Hematopoietic multipotent progenitor cell treated with erythropoietin and hydrocortisone succinate and interleukin-3 and kit ligand, for 8 days (in vitro differentiated cells): Measurements from ENCODE around the gene GNPTG.

Experiments
- DNase-seq: peaks from one replicate; pipeline ENCODE4 v3.0.0-alpha.2; 2015

Gene GNPTG

DNA sequence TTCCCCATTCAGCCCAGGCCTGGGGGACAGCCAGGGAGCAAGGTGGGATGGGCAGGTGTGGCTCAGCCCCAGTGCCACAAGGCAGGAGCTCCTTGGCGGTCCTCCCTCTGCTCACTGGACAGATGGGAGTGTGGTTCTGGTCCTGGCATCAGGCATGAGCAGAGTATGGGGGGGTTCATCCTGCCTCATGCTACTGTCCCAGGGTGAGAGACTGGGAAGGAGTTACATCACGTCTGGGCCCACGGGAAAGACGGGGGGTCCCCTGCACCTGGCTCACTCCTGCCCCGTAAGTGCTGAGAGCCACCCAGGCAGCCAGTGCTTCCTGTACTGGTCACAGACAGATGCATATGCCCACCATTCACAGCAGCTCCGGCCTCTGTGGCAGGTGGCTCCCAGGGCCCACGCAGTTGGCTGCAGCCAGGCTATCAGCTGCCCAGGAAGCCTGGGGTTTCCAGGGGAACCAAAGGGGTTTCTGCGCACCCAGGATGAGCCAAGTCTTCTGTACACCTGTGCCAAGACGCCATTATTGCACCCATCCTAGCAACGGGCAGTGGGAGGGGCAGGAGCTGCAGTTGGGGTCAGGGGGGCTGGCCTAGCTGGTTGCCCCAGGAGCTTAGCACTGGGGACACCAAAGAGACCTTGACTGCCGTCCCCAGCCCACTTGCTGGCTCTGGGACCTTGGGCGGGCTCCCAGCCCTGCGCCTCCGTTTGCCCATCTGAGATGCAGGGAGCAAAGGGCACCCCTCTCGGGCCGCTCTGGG is 16.3 kb upstream of the GNPTG start:
- no peak for DNase-seq

DNA sequence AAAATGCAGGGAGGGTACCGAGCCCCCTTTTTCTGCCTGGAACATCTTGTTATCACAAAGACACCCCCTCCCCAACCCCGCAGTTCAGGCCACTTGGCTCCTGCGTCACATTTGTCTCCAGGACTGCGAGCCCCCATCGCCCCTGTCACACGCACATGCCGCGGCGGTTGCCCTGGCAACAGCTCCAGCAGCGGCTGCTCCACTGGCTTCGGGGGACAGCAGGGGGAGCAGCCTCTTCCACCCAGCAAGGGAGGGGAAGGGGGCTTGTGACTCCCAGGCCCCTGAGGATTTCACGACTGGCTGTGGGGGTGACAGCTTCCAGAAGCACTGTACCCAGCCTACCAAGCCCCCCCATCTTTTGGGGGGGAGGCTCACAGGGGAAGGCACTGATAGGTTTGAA is 15.7 kb upstream of the GNPTG start:
- no peak for DNase-seq

DNA sequence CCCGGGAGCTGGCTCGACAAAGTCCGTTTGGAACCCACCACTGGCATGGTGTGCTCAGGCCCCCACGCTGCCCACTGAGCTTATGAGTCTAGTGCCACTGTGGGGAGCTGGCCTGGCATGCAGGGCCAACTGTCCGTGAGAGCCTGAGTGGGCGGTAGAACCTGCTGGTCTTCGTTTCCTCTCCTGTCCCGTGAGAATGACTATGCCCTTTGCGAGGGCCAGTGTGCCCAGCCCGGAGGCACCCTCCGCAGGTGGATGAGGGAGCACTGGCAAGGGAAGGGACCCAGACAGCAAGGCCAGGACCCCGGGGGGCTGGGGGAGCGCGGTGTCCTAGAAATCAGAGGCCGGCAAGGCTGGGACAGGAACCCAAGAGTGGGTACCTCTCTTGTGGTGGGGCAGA is 15.1 kb upstream of the GNPTG start:
- no peak for DNase-seq

DNA sequence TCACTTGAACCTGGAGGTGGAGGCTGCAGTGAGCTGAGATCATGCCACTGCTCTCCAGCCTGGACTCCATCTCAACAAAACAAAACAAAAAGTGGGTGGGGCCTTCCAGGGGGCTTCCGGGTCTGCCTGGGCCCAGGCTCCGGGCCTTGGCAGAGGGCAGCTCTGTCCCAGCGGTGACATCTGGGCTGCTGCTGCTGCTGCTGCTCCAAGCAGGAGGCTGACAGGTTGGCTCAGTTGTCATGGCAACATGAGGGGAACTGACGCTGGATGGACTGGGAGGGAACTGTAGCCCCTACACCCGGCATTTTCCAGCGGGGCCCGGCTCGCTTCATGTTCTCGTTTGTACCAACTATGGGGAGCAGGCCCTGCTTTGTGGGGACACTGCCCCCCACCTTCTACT is 14.2 kb upstream of the GNPTG start:
- no peak for DNase-seq

DNA sequence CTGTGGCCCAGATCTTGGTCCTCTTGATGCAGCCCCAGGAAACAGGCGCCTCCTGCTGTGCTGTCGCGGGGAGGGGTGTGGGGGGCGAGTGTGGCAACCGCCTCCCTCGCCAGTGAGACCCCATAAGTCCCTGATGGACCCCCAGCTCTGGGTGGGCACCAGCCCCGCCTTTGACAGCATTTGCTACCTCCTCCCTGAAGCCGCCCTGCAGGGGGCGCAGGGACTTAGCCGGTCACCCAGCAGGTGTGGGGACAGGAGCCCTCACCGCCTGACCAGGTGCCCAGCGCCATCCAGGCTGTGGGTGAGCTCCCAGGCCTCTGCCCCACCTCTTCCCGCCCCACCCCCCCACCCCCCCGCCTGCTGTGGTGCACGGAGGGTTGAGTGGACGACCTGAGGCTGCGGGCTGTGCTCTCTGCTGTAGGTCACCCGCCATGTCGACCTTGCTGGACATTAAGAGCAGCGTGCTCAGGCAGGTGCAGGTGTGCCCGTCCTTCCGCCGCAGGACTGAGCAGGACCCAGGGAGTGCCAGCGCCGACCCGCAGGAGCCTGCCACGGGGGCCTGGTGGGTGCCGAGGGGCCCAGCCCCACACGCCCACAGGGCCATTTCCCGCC is 13.5 kb upstream of the GNPTG start:
- peak; percentile 31 for DNase-seq

DNA sequence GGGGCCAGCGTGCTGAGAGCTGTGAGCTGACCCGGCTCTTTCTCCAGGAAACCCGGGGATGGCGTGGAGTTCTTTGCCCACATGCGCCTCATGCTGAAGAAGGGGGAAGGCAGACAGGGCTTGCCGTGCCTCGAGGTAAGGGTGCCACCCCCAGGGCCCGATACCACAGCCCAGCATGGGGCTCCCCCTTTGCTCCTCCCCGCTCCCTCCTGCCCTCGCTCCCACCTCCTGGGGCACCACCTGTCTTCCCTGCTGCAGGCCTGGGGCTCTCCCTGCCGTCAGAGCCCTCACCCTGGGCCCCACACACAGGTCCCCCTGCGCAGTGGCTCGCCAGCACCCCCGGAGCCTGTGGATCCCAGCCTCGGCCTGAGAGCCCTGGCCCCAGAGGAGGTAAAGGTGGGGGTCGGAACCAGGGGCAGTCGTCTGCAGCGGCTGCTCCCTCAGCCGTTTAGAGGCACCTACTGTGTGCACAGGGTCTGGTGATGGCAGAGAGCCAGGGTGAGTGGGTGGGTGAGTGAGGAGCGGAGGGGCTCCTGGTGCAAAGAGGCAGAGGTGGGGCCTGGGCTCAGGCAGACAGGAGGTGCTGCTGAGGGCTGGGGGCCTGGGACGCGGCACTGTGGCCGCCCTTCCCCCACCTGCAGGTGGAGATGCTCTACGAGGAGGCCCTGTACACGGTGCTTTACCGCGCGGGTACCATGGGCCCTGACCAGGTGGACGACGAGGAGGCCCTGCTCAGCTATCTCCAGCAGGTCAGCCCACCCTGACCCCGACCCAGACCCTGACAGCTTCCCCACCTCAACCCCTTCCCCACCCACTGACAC is 12.7 kb upstream of the GNPTG start:
- DNase-seq, result no peak

DNA sequence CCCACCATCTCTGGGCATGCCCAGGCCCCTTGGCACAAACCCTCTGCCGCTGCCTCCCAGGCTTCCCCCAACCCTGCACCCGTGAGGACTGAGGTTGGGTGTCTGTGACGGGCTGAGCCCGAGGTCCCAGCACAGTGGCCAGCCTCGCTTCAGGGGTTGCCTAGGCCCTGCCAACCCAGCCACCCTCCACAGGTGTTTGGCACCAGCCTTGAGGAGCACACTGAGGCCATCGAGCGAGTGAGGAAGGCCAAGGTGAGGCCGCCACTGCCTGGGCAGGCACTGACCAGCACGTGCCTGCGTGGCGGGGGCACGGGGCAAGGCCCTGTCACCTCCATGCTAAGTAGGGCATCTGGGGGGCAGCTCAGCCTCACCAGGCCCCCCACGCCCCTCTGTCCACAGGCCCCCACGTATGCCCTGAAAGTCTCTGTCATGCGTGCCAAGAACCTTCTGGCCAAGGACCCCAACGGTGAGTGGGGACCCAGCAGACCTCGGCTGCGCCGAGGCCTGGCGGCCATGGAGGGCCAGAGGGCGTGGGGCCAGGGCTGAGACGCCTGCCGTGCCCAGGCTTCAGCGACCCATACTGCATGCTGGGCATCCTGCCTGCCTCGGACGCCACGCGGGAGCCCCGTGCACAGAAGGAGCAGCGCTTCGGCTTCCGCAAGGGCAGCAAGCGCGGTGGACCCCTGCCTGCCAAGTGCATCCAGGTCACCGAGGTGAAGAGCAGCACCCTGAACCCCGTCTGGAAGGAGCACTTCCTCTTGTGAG is 10.8 kb upstream of the GNPTG start:
- DNase-seq, result no peak

DNA sequence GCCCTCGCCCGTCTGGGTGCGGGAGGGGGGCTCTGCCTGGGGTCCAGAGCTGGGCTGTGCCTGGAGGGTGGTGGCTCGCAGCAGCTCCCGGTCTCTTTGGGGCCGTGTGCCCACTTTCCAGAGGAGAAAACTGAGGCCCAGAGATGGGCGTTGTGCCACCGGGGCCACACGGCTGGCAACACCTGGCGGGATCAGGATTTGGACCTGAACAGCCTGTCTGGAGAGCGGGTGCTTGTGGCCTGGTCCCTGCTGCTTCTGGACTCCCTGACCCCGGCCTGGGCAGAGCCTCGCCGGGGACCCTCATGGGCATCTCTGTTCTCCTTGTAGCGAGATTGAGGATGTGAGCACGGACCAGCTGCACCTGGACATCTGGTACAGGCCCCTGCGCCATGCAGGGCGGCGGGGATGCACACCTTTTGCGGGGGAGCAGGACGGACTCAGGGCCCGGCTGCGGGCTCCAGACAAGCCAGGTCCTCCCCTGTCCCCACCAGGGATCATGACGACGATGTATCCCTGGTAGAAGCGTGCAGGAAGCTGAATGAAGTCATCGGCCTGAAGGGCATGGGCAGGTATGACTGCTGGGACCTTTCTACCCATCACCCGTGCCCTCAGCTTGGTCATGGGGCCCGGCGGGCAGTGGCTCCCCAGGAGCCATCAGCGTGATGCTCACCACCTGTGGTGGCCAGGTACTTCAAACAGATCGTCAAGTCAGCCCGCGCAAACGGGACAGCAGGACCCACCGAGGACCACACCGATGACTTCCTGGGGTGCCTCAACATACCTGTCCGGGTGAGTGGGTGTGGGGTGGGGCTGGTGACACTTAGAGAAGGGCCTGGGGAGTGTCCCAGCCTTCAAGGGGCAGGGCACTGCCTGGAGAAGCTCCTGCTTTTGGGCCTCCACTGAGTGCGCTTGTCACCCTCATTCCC is 10.0 kb upstream of the GNPTG start:
- DNase-seq, result no peak

DNA sequence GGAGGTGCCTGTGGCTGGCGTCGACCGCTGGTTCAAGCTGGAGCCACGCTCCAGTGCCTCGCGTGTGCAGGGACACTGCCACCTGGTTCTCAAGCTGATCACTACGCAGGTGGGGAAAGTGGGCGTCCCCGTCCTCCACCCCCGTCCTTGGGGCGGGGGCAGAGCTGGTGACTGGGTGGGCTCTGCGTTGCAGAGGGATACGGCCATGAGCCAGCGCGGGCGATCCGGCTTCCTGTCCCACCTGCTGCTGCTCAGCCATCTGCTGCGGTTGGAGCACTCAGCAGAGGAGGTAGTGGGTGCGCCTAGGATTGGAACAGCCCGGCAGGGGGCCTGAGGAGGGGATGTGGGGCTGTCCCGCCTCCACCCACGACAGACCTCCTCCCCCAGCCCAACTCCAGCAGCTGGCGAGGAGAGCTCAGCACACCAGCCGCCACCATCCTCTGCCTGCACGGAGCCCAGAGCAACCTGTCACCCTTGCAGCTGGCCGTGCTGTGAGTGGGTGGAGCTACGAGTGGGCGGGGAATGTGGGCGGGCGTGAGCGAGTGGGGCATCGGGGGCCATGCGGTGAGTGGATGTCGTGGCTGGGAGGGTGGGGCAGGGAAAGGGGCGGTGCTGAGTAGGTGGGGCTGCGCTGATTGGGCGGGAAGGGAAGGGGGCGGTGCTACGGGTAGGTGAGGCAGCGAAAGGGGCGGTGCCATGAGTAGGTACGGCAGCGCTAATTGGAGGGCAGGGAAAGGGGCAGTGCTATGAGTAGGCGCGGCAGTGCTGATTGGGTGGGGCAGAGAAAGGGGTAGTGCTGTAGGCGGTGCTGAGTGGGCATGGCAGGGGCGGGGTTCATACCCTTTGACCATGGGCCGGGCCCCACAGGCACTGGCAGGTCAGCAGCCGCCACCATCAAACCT is 9.0 kb upstream of the GNPTG start:
- DNase-seq, result peak; percentile 97

DNA sequence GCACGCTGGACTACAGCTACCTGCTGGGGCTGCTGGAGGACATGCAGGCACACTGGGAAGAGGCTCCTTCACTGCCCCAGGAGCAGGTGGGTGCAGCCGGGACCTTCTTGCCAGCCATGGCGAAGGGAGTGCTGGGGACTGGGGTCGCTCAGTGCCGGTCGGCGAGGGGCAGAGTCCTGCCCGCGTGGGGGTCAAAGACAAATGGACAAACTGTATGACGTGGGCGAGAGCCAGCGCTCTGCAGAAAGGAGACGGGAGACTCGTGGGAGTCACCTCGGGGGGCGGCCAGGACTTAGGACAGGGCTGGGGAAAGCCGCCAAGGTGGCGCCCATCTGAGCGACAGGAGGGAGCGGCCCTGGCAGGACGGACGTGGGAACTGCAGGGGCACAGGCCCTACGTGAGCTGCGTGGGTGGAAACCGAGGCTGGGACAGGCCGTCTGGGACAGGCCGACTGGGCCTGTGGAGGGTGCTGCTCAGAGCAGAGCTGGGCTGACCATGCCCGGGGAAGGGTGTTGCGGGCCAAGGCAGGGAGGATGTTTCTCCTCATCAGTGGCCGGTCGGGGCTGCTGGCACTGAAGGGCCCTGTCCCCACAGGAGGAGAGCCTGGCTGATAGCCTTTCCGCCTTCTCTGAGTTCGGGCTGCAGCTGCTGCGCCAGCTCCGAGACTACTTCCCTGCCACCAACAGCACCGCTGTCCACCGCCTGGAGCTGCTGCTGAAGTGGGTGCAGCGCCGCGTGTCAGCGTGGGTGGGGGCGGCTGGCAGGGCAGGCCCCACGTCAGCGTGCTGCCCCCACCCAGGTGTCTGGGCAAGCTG is 8.1 kb upstream of the GNPTG start:
- no peak for DNase-seq

DNA sequence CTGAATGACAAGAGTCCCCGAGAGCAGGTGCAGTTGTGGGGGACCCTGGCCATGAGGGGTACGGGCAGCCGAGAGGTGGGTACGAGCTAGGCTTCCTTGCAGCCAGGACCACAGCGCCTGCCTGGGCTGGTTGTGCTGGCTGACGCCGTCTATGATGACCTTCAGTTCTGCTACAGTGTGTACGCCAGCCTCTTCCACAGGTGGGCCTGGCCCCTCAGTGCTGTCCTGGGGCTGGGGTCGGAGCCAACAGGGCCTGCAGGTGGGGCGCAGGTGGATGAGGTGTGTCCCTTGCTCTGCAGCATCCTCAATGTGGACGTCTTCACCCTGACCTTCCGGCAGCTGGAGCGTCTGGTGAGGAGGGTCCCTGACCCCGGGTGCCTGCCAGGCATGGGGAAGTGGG is 7.2 kb upstream of the GNPTG start:
- DNase-seq, result no peak

DNA sequence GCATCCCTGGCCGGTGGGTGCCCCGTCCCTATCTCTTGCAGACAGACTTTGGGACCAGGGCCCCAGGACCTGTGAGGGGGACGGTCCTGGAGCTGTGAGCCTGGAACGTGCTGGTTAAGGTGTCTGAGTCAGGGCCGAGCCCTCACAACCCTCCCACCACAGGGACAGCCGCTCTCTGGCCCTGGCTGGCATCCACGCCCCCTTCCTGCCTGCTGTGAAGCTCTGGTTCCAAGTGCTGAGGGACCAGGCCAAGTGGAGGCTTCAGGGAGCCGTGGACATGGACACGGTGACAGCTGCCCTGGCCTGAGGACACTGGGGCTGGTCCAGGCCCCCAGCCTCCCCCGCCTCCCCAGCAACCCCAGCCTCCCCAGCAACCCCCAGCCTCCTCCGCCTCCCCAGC is 6.6 kb upstream of the GNPTG start:
- no peak for DNase-seq

DNA sequence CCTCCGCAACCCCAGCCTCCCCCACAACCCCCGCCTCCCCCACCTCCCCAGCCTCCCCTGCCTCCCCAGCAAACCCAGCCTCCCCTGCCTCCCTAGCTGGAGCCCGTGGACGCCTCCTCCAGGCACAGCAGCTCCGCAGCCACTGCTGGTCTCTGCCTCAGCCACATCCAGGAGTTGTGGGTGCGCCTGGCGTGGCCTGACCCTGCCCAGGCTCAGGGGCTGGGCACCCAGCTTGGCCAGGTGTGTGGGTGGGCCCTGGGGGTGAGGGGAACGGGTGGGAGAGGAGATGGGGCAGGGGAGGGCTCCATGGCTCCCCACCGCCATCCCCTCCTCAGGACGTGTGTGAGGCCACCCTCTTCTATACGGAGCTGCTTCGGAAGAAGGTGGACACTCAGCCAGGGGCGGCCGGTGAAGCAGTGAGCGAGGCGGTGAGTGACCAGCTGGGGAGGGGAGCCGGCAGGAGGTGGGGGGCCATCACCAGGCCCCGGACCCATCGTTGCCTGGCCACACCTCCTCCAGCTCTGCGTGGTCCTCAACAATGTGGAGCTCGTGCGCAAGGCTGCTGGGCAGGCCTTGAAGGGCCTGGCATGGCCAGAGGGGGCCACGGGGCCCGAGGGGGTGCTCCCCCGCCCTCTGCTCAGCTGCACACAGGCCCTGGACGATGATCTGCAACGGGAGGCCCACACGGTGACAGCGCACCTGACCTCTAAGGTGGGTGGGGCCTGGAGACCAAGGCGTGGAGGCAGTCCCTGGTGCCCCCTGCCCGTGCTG is 5.9 kb upstream of the GNPTG start:
- no peak for DNase-seq

DNA sequence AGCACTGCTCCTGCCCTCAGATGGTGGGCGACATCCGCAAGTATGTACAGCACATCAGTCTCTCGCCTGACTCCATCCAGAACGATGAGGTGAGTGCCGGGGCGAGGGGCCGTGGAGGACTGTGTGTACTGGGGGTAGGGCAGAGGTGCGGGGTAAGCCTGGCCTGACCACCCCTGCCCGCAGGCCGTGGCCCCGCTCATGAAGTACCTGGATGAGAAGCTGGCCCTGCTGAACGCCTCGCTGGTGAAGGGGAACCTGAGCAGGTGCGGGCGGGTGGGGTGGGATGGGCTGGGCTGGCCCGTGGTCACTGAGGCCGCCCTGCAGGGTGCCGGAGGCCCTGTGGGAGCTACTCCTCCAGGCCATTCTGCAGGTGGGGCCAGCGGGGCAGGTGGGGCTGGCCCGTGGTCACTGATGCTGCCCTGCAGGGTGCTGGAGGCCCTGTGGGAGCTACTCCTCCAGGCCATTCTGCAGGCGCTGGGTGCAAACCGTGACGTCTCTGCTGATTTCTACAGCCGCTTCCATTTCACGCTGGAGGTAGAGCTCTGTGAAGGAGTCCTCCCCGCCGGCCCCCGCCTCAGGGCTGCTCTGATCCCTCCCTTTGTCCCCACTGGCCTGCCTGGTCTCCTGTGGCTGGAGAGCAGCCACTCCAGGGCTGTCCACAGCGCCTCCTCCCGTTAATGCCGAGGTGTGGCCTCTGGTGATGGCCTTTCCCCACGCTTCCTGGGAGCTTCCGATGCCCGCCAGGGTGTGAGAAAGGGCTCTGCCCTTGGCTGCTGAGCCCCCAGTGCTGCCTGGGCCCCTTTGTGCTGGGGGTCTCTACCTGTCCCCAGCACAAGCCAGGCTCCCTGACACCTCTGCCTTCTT is 5.1 kb upstream of the GNPTG start:
- no peak for DNase-seq

DNA sequence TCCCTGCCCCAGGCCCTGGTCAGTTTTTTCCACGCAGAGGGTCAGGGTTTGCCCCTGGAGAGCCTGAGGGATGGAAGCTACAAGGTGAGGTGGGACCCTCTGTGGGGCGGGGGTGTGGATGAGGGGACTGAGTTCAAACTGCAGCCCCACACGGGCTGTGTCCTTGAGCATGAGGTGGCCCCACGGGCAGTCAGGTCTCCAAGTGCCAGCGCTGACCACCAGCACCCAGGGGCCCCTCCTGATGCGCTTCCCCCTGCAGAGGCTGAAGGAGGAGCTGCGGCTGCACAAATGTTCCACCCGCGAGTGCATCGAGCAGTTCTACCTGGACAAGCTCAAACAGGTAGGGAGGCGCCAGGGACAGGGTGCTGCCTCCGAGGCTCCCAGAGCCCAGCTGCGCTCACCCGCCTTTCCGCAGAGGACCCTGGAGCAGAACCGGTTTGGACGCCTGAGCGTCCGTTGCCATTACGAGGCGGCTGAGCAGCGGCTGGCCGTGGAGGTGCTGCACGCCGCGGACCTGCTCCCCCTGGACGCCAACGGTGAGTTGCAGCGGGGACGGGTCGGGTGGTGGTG is 4.4 kb upstream of the GNPTG start:
- no peak for DNase-seq

DNA sequence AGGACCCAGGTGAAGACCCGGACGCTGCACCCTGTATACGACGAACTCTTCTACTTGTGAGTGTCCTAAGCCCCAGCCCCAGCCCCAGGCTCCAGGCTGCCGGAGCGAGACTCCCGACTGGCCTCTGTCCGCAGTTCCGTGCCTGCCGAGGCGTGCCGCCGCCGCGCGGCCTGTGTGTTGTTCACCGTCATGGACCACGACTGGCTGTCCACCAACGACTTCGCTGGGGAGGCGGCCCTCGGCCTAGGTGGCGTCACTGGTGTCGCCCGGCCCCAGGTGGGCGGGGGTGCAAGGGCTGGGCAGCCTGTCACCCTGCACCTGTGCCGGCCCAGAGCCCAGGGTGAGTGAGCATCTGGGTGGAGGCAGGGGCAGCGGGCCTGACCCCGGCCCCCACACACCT is 3.8 kb upstream of the GNPTG start:
- DNase-seq, result no peak

DNA sequence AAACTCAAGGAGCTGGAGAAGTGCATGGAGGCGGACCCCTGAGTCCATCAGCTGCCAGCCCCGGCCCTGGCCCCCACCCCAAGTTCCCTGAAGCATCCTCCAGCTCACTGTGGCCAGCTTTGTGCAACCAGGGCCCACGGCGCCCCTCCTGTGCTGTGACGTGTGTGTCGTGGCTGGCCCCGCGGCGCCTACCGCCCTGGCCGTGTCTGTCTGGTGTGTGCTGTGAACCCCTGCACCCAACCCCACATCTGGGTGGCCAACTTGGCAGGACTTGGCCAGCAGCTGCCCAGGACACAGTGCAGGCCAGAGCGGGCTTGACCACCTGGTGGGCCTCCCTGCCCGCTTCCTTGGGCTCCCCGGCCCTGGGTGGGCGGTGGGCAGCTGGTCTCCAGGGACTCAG is 3.3 kb upstream of the GNPTG start:
- DNase-seq, result no peak

DNA sequence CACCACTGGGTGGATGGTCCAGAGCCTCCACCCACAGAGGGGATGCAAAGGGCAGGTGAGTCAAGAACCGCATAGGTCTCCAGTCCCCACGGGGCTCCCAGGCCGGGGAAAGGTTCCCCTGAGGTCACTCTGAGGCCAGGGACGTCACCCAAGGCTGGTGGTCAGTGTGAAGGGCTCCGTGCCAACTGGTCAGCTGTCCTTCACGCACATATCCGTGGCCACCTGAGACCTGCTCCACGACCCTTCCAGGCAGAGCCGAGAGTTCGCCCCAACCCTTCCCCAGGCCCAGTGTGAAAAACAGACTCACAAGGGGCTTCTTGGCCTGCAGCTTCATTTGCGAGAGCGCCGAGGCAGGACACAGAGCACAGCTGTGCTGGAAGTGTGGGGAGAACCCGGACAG is 2.8 kb upstream of the GNPTG start:
- DNase-seq, result no peak
